Esophagus squamous epithelium (tissue), 5 donors: ENCODE results near the gene APMAP. TPM values are rescaled to one million over a fixed set of nuclear protein-coding genes. Genes with fewer than 3 reads are reported as not detected.

ENCODE experiments used
- DNase-seq: peaks from one replicate; lab custom pipeline; 2025; lab: John Stamatoyannopoulos, UW
- H3K27ac ChIP-seq, 4 donors: fragments of 200-600 bp; sonication (generic); one replicate each; pipeline ENCODE4 v1.5.1; 2016 to 2019; ENCODE audit warnings: mild to moderate bottlenecking in 1 of 4
- H3K27me3 ChIP-seq, 4 donors: fragments of 200-600 bp; sonication (generic); 1 replicate in 3 of 4; 2 replicates in 1 of 4; pipeline versions ENCODE4 v1.5.1 to v1.6.0; 2017 to 2021; ENCODE audit warnings: antibody characterized with exemption in 1 of 4
- H3K36me3 ChIP-seq, 3 donors: fragments of 200-600 bp; sonication (generic); one replicate each; pipeline ENCODE4 v1.5.1; 2016 to 2019
- H3K4me1 ChIP-seq, 3 donors: fragments of 200-600 bp; sonication (generic); one replicate each; pipeline ENCODE4 v1.5.1; 2017 to 2019
- H3K4me3 ChIP-seq, 4 donors: fragments of 200-600 bp; sonication (generic); 1 replicate in 3 of 4; 2 replicates in 1 of 4; pipeline ENCODE4 v1.5.1; 2016 to 2019; ENCODE audit warnings: mild to moderate bottlenecking in 2 of 4, moderate library complexity in 1 of 4
- H3K9me3 ChIP-seq, 3 donors: fragments of 200-600 bp; sonication (generic); one replicate each; pipeline ENCODE4 v1.5.1; 2016 to 2019
- POLR2A ChIP-seq, 4 donors: fragments of 450-650 bp; IDR thresholded peaks; one replicate each; pipeline ENCODE4 v1.6.1; 2017; ENCODE audit warnings: antibody characterized with exemption in 4 of 4, mild to moderate bottlenecking in 4 of 4, moderate library complexity in 3 of 4
- WGBS, 2 donors: methylation state at CpG; one replicate each; pipeline ENCODE4 v1.1.5; 2018; 5-methylcytosine and 5-hydroxymethylcytosine counted together
- intact Hi-C: fragments of 100-400 bp; cut with DNase I; formaldehyde crosslinking; loops from one replicate; pipeline ENCODE4 v1.15.0; 2022
- total RNA-seq, 4 donors: library from RNA; depleted of rRNA; stranded (reverse); fragments of >200 nt; gene quantifications; one replicate each; pipeline ENCODE4 v1.1.0, GENCODE V29; 2016
- TF ChIP-seq, protein P1 (sequence below), 6 experiments: fragments of 450-650 bp in 4 of 6; fragments of 200-600 bp in 2 of 6; sonication (generic) in 2 of 6; IDR thresholded peaks; one replicate each; pipeline ENCODE4 v1.5.1; 2016 to 2019; ENCODE audit warnings: antibody characterized with exemption in 6 of 6, mild to moderate bottlenecking in 4 of 6, moderate library complexity in 4 of 6
- donor health status: DM: yes; HTN: yes; CAD: no.

APMAP gene
- total RNA-seq, 4 donors from 2014 or later = 16.7 to 38.4 (median 25.6) TPM

- peaks cover 0 to 75% (median 7%) of the 10 kb centered on the region in 3 donors for H3K36me3 ChIP-seq
- H3K27ac ChIP-seq = peak overlapping the region; percentile 28 to 76 (median 56)
These were observed 24.8 kb upstream of the APMAP start for GRCh38 chr20:25017257-25017803.

GRCh38 chr20:25016471-25016870 lies 23.9 kb upstream of the APMAP start:
- intact Hi-C loops = no loop called here
- Histone ChIP-seq H3K9me3 (no peaks in the 10 kb centered on the region), H3K4me3 (no peak overlapping the region), H3K36me3 (peaks cover 0 to 83% (median 13%) of the 10 kb centered on the region in 3 donors), H3K27me3 (no peaks in the 10 kb centered on the region), H3K27ac (peak overlapping the region in 1 of 4 donors; percentile 76), H3K4me1 (peaks cover 0 to 53% (median 22%) of the 10 kb centered on the region in 3 donors)
- no peak for DNase-seq
- 77 to 83% methylated on average over 10 to 11 of the region's 11 CpGs for WGBS, 2 donors
- no peak for TF ChIP-seq POLR2A (IDR thresholded peaks at IDR 0.05)
- TF ChIP-seq, protein P1, sequence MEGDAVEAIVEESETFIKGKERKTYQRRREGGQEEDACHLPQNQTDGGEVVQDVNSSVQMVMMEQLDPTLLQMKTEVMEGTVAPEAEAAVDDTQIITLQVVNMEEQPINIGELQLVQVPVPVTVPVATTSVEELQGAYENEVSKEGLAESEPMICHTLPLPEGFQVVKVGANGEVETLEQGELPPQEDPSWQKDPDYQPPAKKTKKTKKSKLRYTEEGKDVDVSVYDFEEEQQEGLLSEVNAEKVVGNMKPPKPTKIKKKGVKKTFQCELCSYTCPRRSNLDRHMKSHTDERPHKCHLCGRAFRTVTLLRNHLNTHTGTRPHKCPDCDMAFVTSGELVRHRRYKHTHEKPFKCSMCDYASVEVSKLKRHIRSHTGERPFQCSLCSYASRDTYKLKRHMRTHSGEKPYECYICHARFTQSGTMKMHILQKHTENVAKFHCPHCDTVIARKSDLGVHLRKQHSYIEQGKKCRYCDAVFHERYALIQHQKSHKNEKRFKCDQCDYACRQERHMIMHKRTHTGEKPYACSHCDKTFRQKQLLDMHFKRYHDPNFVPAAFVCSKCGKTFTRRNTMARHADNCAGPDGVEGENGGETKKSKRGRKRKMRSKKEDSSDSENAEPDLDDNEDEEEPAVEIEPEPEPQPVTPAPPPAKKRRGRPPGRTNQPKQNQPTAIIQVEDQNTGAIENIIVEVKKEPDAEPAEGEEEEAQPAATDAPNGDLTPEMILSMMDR (IDR thresholded peaks at IDR 0.05) = no peak

More at GRCh38 chr20:25017257-25017803, 24.8 kb upstream of the APMAP start:
- Histone ChIP-seq H3K4me3 (no peak overlapping the region), H3K4me1 (peaks cover under 1 to 60% (median 23%) of the 10 kb centered on the region in 3 donors), H3K27me3 (no peaks in the 10 kb centered on the region), H3K9me3 (no peaks in the 10 kb centered on the region)
- DNase-seq = no peak
- 49 to 52% methylated on average over 5 to 7 of the region's 14 CpGs for WGBS, 2 donors
- TF ChIP-seq, protein P1 (IDR thresholded peaks at IDR 0.05) = peak in 1 of 6 experiments; percentile 12
- no peak for TF ChIP-seq POLR2A (IDR thresholded peaks at IDR 0.05)
- intact Hi-C loops = no loop called here

DNA sequence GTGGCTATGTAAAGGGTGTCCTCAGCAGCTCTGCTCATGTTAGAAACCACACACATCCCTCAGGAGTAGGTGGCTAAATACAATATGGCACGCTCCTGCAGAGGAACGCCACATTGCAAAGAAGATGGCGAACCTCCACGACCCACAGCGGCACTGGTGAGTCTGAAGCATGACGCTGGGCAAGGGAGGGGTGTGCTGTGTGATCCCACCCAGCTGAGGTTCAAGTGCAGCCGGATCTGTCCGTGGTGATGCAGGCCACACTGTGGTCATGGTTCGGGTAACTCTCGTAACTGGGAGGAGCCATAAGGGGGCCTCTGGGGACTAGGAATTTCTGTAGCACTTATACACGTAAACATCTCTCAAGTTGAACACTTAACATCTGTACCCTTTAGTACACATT lies 23.4 kb upstream of the APMAP start:
- DNase-seq = no peak
- Histone ChIP-seq H3K27me3 (no peaks in the 10 kb centered on the region), H3K4me3 (no peak overlapping the region), H3K9me3 (no peaks in the 10 kb centered on the region), H3K36me3 (peaks cover 0 to 83% (median 16%) of the 10 kb centered on the region in 3 donors), H3K27ac (no peak overlapping the region), H3K4me1 (peaks cover 0 to 50% (median 22%) of the 10 kb centered on the region in 3 donors)
- 79 to 88% methylated on average over 10 to 11 of the region's 11 CpGs for WGBS, 2 donors
- intact Hi-C loops = no loop called here
- TF ChIP-seq, protein P1 (IDR thresholded peaks at IDR 0.05) = no peak
- no peak for TF ChIP-seq POLR2A (IDR thresholded peaks at IDR 0.05)

DNA sequence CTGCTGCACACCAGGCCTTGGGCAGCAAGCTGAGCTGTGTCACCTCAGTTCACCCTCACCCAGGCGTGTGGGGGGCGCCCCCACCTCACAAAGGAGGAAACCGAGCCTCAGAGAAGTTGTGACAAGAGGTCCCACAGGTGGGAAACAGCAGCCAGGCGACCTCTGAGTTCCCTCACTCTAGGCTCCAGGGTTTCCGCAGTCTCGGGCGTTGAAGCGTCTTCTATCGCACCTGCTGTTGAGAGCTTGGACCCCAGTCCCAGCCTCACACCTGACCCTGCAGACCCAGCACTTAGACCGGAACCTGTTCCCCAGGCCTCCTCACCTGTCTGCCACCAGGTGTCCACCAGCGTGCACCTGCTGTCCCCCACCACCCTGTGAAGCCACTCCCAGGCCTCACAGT lies 22.3 kb upstream of the APMAP start:
- no peak for TF ChIP-seq POLR2A (IDR thresholded peaks at IDR 0.05)
- TF ChIP-seq, protein P1 (IDR thresholded peaks at IDR 0.05) = no peak
- WGBS, 2 donors = 95 to 99% methylated on average over 8 to 11 of the region's 11 CpGs
- Histone ChIP-seq H3K9me3 (no peaks in the 10 kb centered on the region), H3K27me3 (no peaks in the 10 kb centered on the region), H3K4me1 (peaks cover 0 to 39% (median 21%) of the 10 kb centered on the region in 3 donors), H3K36me3 (peaks cover 0 to 83% (median 16%) of the 10 kb centered on the region in 3 donors), H3K27ac (no peak overlapping the region), H3K4me3 (no peak overlapping the region)
- DNase-seq = no peak
- intact Hi-C loops = no loop called here

DNA sequence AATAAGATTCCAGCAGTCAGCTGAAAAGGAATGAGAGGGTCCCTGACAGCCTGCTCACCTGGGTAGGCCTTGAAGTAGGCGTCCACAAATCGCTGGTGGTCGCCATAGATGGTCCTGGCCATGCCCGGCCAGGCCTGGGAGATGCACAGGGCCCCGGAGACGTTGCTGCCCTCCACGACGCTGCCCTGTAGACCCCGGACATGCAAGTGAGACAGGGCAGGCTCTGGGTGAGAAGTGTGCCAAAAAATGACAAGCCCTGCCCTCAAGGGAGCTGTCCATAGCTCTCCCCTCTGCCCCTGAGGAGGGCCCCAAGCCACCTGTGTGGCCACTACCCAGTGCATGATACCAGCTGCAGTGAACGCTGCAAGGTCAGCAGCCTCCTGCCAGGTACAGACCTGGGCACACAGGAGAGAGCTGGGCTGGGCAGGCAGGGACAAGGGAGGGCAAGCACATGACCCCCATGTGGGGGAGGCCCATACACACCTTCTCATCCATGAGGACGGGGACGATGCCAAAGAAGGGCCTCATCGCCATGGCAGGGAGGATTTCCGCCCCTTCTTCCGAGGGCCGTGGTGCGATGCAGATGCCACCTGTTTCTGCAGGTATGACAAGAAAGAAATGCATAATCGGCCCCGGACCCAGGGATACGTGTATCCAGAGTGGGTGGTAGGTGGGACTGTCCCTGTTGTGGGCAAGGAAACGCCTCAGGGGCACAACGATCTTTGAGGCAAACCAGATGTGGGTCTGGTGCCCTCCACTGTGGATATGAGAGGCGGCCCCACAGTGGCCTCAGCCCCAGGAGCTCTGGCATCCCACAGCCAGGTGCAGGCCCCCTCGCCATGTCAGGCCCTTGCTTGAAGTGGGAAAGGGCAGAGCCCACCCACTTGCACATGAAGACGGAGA lies 21.2 kb upstream of the APMAP start:
- H3K9me3 ChIP-seq = no peaks in the 10 kb centered on the region
- intact Hi-C loops = no loop called here
- no peak for DNase-seq
- peaks cover 0 to 83% (median 16%) of the 10 kb centered on the region in 3 donors for H3K36me3 ChIP-seq
- H3K4me3 ChIP-seq = no peak overlapping the region
- H3K27me3 ChIP-seq = no peaks in the 10 kb centered on the region
- no peak for TF ChIP-seq POLR2A (IDR thresholded peaks at IDR 0.05)
- TF ChIP-seq, protein P1 (IDR thresholded peaks at IDR 0.05) = no peak
- peaks cover 0 to 39% (median 17%) of the 10 kb centered on the region in 3 donors for H3K4me1 ChIP-seq
- H3K27ac ChIP-seq = no peak overlapping the region
- 87 to 89% methylated on average over 9 to 22 of the region's 25 CpGs for WGBS, 2 donors
